Fibroblast of pulmonary artery (primary cell): ENCODE measurements around the gene TMEM178A.

Source experiments
- DNase-seq: peaks from one replicate; pipeline ENCODE4 v3.0.0-alpha.2; 2010; ENCODE audit warnings: low read depth
- H3K4me3 ChIP-seq: replicated peaks from 2 replicates; pipeline ENCODE4 v1.5.1; 2011; ENCODE audit warnings: low read depth, mild to moderate bottlenecking, control low read depth, low read length, moderate library complexity
- CTCF ChIP-seq: IDR thresholded peaks from 2 replicates; pipeline ENCODE4 v1.5.1; 2011; ENCODE audit warnings: mild to moderate bottlenecking, control low read depth, low read length, inconsistent platforms; ENCODE audit errors: missing control alignments

The TMEM178A gene

DNA sequence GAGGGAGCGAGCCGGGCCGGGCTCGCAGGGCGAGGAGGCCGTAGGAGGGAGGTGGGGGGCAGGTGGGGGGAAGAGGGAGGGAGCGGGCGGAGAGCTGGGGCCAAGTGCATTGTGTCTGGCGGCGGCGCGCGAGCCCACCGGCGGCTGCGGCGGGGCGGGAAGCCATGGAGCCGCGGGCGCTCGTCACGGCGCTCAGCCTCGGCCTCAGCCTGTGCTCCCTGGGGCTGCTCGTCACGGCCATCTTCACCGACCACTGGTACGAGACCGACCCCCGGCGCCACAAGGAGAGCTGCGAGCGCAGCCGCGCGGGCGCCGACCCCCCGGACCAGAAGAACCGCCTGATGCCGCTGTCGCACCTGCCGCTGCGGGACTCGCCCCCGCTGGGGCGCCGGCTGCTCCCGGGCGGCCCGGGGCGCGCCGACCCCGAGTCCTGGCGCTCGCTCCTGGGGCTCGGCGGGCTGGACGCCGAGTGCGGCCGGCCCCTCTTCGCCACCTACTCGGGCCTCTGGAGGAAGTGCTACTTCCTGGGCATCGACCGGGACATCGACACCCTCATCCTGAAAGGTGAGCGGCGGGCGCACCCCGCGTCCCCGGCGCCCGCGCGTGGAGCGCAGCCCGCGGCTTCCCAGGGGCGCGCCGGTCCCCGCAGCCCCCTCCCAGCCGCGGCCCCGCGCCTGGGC is at the start of gene TMEM178A:
TMEM178A (plus strand) TSS at position 107 of the 680 bp plus-strand sequence; CDS start at position 165, 58 bp downstream.
- H3K4me3 ChIP-seq = peak within 1 kb of the TSS; percentile 23
- no peak for TF ChIP-seq CTCF
- DNase-seq = no peak

- no peak for DNase-seq
- H3K4me3 ChIP-seq = no peak overlapping the region
- TF ChIP-seq CTCF = no peak
These were observed 47.5 kb upstream of the TMEM178A start for GRCh38 chr2:39618236-39618635.

DNA sequence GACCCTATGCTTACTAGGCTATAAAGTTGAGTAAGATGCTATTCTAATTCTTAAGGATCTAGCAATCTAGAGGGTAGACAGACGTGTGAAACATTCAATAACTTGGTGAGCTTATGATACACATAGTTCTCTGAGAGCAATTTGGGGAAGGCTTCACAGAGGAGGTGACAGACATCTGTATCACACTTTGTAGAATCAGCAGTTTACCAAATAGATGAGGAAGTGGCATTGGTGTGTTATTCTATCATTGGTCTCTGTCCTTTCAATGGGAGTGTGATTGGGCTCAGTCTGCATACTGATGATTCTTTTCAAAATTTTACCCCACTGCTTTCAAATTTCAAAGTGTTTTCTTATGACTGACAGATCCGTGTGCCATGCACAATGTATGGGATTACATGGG is 47.0 kb upstream of the TMEM178A start:
- TF ChIP-seq CTCF = no peak
- no peak overlapping the region for H3K4me3 ChIP-seq
- no peak for DNase-seq

GRCh38 chr2:39620067-39620466 is 45.6 kb upstream of the TMEM178A start:
- TF ChIP-seq CTCF = no peak
- peak; percentile 95 for DNase-seq
- H3K4me3 ChIP-seq = no peak overlapping the region

- H3K4me3 ChIP-seq = no peak overlapping the region
- TF ChIP-seq CTCF = no peak
- no peak for DNase-seq
These were observed 44.1 kb upstream of the TMEM178A start for GRCh38 chr2:39621596-39621995.

- no peak for DNase-seq
- no peak for TF ChIP-seq CTCF
- no peak overlapping the region for H3K4me3 ChIP-seq
These were observed 42.9 kb upstream of the TMEM178A start for GRCh38 chr2:39622860-39623259.

GRCh38 chr2:39623917-39624316 is 41.8 kb upstream of the TMEM178A start:
- TF ChIP-seq CTCF = no peak
- H3K4me3 ChIP-seq = no peak overlapping the region
- no peak for DNase-seq
